AG04449 (cell line): Measurements from ENCODE around the gene SGSM2.

Experiments
- CTCF ChIA-PET: fragments of 350-600 bp; formaldehyde crosslinking; extraction: SDS; loops from one replicate; lab custom pipeline; 2021; ENCODE audit warnings: antibody characterized with exemption; lab: Yijun Ruan, JAX
- POLR2A ChIA-PET: fragments of 400-600, 350-600 bp; formaldehyde crosslinking; extraction: SDS; loops from one replicate; lab custom pipeline; 2020; ENCODE audit warnings: antibody characterized with exemption, inconsistent platforms; lab: Yijun Ruan, JAX
- DNase-seq: peaks from one replicate; pipeline ENCODE4 v3.0.0-alpha.2; 2010; ENCODE audit warnings: low read depth, low spot score
- H3K4me3 ChIP-seq: 2 replicates; pipeline ENCODE4 v1.5.1; 2011; ENCODE audit warnings: low read depth, mild to moderate bottlenecking, control low read depth, low read length
- CTCF ChIP-seq: IDR thresholded peaks from one replicate; pipeline ENCODE4 v1.5.1; 2011; ENCODE audit warnings: mild to moderate bottlenecking, moderate library complexity, low read length, control low read depth, inconsistent platforms; ENCODE audit not compliant: insufficient read depth; ENCODE audit errors: missing control alignments

SGSM2 gene

GRCh38 chr17:2371183-2372130, 34.2 kb downstream of the SGSM2 start:
- no peak overlapping the region for H3K4me3 ChIP-seq
- DNase-seq: no peak
- ChIA-PET CTCF (interaction anchor here (0.9 to 11.0 kb wide), 8 partner anchors 10 to 316 kb away, joined by 3 to 80 read pairs (median 8); partner anchors contain the start of gene HIC1), POLR2A (interaction anchor here (1.2 kb wide), 1 partner anchor 11 kb away, joined by 4 read pairs; no protein-coding TSS in a partner anchor)
- TF ChIP-seq CTCF: no peak

DNA sequence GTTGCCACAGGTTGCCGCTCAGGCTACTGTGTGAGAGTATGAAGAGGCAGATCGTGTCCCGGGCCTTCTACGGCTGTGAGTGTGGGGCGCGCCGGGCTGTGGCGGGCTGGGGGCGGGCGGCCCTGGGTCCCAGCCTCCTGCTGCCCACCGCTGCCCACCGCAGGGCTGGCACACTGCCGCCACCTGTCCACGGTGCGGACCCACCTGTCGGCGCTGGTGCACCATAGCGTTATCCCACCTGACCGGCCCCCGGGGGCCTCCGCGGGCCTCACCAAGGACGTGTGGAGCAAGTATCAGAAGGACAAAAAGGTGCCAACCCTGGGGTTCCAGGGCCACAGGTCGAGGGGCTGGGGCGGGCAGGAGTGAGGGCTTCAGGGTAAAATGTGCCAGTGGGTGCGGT, 34.9 kb downstream of the SGSM2 start:
- H3K4me3 ChIP-seq: no peak overlapping the region
- CTCF ChIA-PET: interaction anchor here (1.6 to 9.8 kb wide), 4 partner anchors 9 to 87 kb away, joined by 3 to 74 read pairs (median 44); no protein-coding TSS in a partner anchor
- no peak for DNase-seq
- POLR2A ChIA-PET: interaction anchor here (1.2 kb wide), 1 partner anchor 10 kb away, joined by 4 read pairs; no protein-coding TSS in a partner anchor
- no peak for TF ChIP-seq CTCF

DNA sequence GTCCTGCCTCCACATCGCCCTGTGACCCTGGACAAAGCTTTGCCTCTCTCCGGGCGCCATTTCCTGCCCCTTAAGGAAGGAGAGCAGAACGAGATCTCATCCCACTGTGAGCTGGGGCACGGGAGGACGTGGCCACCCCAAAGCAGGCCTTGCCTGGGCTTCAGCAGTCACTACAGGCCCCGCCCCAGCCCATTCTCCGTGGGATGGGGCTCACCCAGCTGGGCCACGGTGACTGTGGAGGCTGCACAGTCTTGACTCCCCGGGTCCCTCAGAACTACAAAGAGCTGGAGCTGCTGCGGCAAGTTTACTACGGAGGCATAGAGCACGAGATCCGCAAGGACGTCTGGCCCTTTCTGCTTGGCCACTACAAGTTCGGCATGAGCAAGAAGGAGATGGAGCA, 35.4 kb downstream of the SGSM2 start:
- no peak overlapping the region for H3K4me3 ChIP-seq
- POLR2A ChIA-PET: no interaction called here
- TF ChIP-seq CTCF: no peak
- no peak for DNase-seq
- CTCF ChIA-PET: interaction anchor here (1.6 to 9.8 kb wide), 4 partner anchors 10 to 86 kb away, joined by 3 to 74 read pairs (median 16); no protein-coding TSS in a partner anchor

- POLR2A ChIA-PET: interaction anchor here (1.5 kb wide), 1 partner anchor 9 kb away, joined by 3 read pairs; no protein-coding TSS in a partner anchor
- no peak for TF ChIP-seq CTCF
- H3K4me3 ChIP-seq: no peak overlapping the region
- DNase-seq: no peak
- CTCF ChIA-PET: interaction anchor here (1.6 to 9.8 kb wide), 4 partner anchors 10 to 86 kb away, joined by 3 to 74 read pairs (median 16); no protein-coding TSS in a partner anchor
Measured at GRCh38 chr17:2373179-2373578, 35.9 kb downstream of the SGSM2 start.

DNA sequence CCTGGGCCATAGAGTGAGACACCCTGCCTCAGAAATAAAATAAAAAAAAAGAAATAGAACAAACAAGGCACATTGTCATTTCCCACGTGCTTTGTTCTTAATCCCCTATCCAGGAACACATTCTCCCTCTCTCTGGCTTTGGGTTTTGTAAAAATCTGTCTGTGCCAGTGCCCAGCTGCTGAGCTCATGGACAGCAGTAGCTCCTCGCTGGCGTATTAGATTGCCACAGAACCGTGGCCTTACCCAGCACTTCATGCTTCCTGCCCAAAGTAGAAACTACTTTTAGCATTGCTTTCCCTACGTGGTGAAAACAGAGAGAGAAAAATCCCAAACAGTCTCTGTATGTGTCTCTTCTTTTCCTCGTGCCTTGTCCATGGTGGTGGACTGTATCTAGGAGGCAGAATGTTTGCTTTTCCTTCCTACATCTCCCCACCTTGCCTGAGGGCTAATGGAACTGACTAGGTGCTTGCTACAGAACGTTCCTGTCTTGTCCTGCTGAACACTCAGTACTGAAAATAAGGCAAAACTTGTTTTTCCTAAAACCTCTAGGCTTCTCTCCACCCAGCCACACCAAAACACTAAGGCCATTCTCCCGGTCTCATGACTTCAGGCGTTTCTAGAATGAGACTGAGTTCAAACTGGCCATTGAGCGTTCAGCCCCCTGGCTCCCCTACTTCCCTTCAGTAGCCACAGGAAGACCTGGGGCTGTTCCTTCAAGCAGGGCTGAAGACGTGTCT, 37.4 kb downstream of the SGSM2 start:
- ChIA-PET POLR2A (interaction anchor here (1.5 kb wide), 1 partner anchor 8 kb away, joined by 3 read pairs; no protein-coding TSS in a partner anchor), CTCF (interaction anchor here (0.7 to 9.8 kb wide), 5 partner anchors 8 to 92 kb away, joined by 3 to 74 read pairs (median 5); no protein-coding TSS in a partner anchor)
- no peak for DNase-seq
- no peak for TF ChIP-seq CTCF
- no peak overlapping the region for H3K4me3 ChIP-seq
